Stimulated activated CD4-positive, alpha-beta T cell treated with anti-CD3 and anti-CD28 coated beads, Interleukin-12 subunit alpha, Interleukin-12 subunit beta, amount 100 ng/mL, for 48 hours (primary cell): ENCODE data around the gene NOL4L.

Experiments used
- DNase-seq, 3 donors: peaks; one replicate each; pipeline ENCODE4 v3.0.0-alpha.2; 2020; ENCODE audit warnings: low read depth in 2 of 3, low spot score in 1 of 3

Gene NOL4L

GRCh38 chr20:32460683-32461320 is 124.3 kb downstream of the NOL4L start:
- no peak for DNase-seq

GRCh38 chr20:32460231-32460630 is 124.9 kb downstream of the NOL4L start:
- DNase-seq, result no peak

GRCh38 chr20:32458837-32459220 is 126.3 kb downstream of the NOL4L start:
- DNase-seq, result no peak

- no peak for DNase-seq
These were observed 126.9 kb downstream of the NOL4L start for GRCh38 chr20:32458061-32458836.

- no peak for DNase-seq
These were observed 127.6 kb downstream of the NOL4L start for GRCh38 chr20:32457479-32457986.

GRCh38 chr20:32456869-32457478 is 128.2 kb downstream of the NOL4L start:
- DNase-seq, result no peak

GRCh38 chr20:32455901-32456701 is 129.0 kb downstream of the NOL4L start:
- DNase-seq, result no peak

- no peak for DNase-seq
These were observed 129.8 kb downstream of the NOL4L start for GRCh38 chr20:32455171-32455900.

GRCh38 chr20:32454164-32455145 is 130.7 kb downstream of the NOL4L start:
- no peak for DNase-seq

GRCh38 chr20:32453467-32454163 is 131.5 kb downstream of the NOL4L start:
- DNase-seq, result no peak

- no peak for DNase-seq
These were observed 132.2 kb downstream of the NOL4L start for GRCh38 chr20:32452776-32453466.

- no peak for DNase-seq
These were observed 133.3 kb downstream of the NOL4L start for GRCh38 chr20:32451682-32452461.

- no peak for DNase-seq
These were observed 133.8 kb downstream of the NOL4L start for GRCh38 chr20:32451340-32451681.

- no peak for DNase-seq
These were observed 134.6 kb downstream of the NOL4L start for GRCh38 chr20:32450484-32451061.

GRCh38 chr20:32449890-32450401 is 135.2 kb downstream of the NOL4L start:
- DNase-seq, result no peak

GRCh38 chr20:32449057-32449889 is 135.9 kb downstream of the NOL4L start:
- DNase-seq, result no peak
